Skeletal muscle tissue (tissue), 4 donors: ENCODE results near the gene ELP2. TPM values are rescaled to one million over a fixed set of nuclear protein-coding genes. Genes with fewer than 3 reads are reported as not detected.

Experiments used
- H3K27ac ChIP-seq: one replicate; pipeline ENCODE4 v1.7.0; 2013; ENCODE audit warnings: mild to moderate bottlenecking, low read depth, low read length, inconsistent platforms
- H3K27me3 ChIP-seq, 3 donors: one replicate each; pipeline ENCODE4 v1.7.0; 2013; ENCODE audit warnings: low read length in 3 of 3; ENCODE audit not compliant: control insufficient read depth in 3 of 3, insufficient read depth in 3 of 3
- H3K36me3 ChIP-seq, 3 donors: one replicate each; pipeline ENCODE4 v1.7.0; 2013; ENCODE audit warnings: low read length in 3 of 3; ENCODE audit not compliant: control insufficient read depth in 3 of 3, insufficient read depth in 3 of 3
- H3K4me1 ChIP-seq, 3 donors: one replicate each; pipeline ENCODE4 v1.7.0; 2013; ENCODE audit warnings: low read length in 3 of 3, mild to moderate bottlenecking in 3 of 3; ENCODE audit not compliant: control insufficient read depth in 3 of 3, insufficient read depth in 3 of 3
- H3K4me3 ChIP-seq, 3 donors: one replicate each; pipeline ENCODE4 v1.7.0; 2013; ENCODE audit warnings: low read length in 3 of 3
- H3K9ac ChIP-seq, 3 donors: one replicate each; pipeline ENCODE4 v1.7.0; 2013; ENCODE audit warnings: low read length in 3 of 3, mild to moderate bottlenecking in 3 of 3, moderate library complexity in 2 of 3, low read depth in 1 of 3
- H3K9me3 ChIP-seq, 3 donors: one replicate each; pipeline ENCODE4 v1.7.0; 2013; ENCODE audit warnings: low read length in 3 of 3; ENCODE audit not compliant: control insufficient read depth in 3 of 3
- total RNA-seq: library from RNA; depleted of rRNA; stranded (reverse); fragments of >200 nt; gene quantifications from one replicate; pipeline ENCODE4 v1.2.3, GENCODE V29; 2014
- donor health status: Osteomylitis.

ELP2 gene
- total RNA-seq, 1 donor from 2014 or later = 156 TPM

DNA sequence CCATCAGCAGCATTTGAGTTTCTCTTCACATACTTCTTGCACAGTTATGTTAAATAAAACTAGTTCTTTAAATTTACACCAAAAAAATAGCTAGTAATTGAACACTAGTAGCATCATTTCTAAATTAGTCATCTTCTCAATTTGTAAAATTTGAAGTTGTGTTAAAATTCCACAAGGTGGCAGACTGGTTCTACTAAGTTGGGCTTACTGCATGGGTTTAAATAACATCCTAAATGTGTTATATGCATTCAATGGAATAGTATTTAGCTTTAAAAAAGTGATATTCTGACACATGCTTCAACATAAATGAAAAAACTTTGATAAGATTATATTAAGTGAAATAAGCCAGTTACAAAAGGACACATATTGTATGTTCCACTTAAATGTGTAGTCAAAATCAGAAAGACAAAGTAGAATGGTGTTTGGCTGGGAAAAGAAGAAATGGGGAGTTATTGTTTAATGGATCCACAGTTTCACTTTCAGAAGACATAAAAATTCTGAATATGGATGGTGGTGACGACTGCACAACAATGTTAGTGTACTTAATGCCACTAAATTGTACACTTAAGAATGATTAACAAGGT, 33.7 kb upstream of the ELP2 start:
- Histone ChIP-seq H3K4me3 (no peak overlapping the region), H3K9me3 (no peaks in the 10 kb centered on the region), H3K27me3 (no peaks in the 10 kb centered on the region), H3K36me3 (no peaks in the 10 kb centered on the region), H3K4me1 (peaks cover 0 to 3% (median 0%) of the 10 kb centered on the region in 3 donors), H3K9ac (no peak overlapping the region), H3K27ac (no peak overlapping the region)

DNA sequence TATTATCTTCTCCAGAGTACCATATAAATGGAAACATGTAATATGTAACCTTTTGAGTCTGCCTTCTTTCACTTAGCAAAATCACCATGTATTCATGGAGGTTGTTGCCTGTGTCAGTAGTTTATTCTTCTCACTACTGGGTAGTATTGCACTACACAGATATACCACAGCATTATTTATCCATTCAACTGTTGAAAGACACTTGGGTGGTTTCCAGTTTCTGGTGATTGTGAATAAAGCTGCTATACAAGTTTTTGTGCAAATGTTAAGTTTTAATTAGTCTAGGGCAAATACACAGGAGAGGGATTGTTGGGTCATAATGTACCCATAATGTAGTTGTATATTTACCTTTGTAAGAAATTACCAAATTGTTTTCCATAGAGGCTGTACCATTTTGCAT, 32.7 kb upstream of the ELP2 start:
- peaks cover 0 to 3% (median 0%) of the 10 kb centered on the region in 3 donors for H3K4me1 ChIP-seq
- H3K27ac ChIP-seq = no peak overlapping the region
- no peaks in the 10 kb centered on the region for H3K36me3 ChIP-seq
- peaks cover 3% of the 10 kb centered on the region in 3 donors for H3K9me3 ChIP-seq
- H3K9ac ChIP-seq = no peak overlapping the region
- H3K27me3 ChIP-seq = no peaks in the 10 kb centered on the region
- no peak overlapping the region for H3K4me3 ChIP-seq

DNA sequence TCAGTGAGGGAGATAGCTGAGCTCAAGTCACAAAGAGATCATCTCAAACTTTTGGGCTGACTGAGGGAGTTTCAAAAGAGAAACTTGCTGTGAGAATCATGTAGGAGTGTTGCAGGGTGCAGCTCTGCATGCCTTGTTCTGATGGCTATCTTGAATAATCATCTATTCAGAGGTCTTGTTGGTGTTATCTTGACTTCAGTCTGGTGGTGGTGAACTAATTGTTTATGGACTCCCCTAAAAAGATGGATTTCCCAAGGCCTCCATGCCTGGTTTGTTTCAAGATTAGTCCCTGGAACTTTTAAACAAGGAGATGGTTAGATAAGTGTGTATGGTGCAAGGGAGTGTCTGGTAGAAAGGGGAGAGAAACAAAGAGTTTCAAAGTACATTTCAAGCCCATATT, 30.4 kb upstream of the ELP2 start:
- H3K36me3 ChIP-seq = no peaks in the 10 kb centered on the region
- no peak overlapping the region for H3K27ac ChIP-seq
- peaks cover 3 to 4% (median 3%) of the 10 kb centered on the region in 3 donors for H3K9me3 ChIP-seq
- H3K4me3 ChIP-seq = no peak overlapping the region
- no peaks in the 10 kb centered on the region for H3K4me1 ChIP-seq
- no peak overlapping the region for H3K9ac ChIP-seq
- peaks cover 0 to 3% (median 0%) of the 10 kb centered on the region in 3 donors for H3K27me3 ChIP-seq

DNA sequence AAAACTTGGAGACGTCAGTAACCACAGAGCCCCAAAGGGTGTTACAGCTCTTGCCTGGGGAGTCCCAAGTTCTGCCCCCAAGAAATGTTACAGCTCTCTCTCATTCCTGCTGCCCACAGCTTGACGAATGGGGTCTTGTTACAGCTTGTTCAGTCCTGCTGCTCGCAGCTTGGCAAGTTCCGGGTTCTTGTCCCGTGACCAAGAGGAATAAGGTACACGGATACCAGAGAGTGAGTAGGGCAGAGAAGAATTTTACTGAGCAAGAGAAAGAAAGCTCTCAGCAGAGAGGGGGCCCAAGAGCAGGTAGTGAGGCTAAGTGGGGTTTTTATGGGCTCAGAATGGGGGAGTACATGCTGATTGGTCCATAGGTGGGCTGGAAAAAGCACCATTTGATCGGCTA, 27.8 kb upstream of the ELP2 start:
- Histone ChIP-seq H3K4me3 (peak overlapping the region in 1 of 3 donors; percentile 24), H3K9me3 (peaks cover 3 to 4% (median 3%) of the 10 kb centered on the region in 3 donors), H3K27ac (no peak overlapping the region), H3K4me1 (no peaks in the 10 kb centered on the region), H3K27me3 (peaks cover 0 to 3% (median 0%) of the 10 kb centered on the region in 3 donors), H3K36me3 (no peaks in the 10 kb centered on the region), H3K9ac (no peak overlapping the region)

DNA sequence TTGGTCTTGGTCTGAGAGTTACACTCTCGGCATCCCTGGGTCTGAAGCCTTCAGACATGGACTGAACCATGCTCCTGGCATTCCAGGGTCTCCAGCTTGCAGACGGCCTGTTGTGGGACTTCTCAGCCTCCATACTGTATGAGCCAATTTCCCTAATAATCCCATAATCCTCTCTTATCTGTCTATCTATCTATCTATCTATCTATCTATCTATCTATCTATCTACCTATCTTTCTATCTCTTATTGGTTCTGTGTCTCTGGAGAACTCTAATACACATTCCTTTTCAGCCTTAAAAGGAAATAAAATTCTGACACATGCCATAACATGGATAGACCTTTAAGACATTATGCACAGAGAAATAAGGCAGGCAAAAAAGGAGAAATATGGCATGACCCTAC, 24.9 kb upstream of the ELP2 start:
- no peak overlapping the region for H3K4me3 ChIP-seq
- H3K36me3 ChIP-seq = peaks cover 0 to 11% (median 4%) of the 10 kb centered on the region in 3 donors
- peaks cover 0 to 3% (median 0%) of the 10 kb centered on the region in 3 donors for H3K27me3 ChIP-seq
- H3K4me1 ChIP-seq = no peaks in the 10 kb centered on the region
- no peak overlapping the region for H3K27ac ChIP-seq
- H3K9me3 ChIP-seq = peaks cover 3 to 4% (median 3%) of the 10 kb centered on the region in 3 donors
- H3K9ac ChIP-seq = no peak overlapping the region

DNA sequence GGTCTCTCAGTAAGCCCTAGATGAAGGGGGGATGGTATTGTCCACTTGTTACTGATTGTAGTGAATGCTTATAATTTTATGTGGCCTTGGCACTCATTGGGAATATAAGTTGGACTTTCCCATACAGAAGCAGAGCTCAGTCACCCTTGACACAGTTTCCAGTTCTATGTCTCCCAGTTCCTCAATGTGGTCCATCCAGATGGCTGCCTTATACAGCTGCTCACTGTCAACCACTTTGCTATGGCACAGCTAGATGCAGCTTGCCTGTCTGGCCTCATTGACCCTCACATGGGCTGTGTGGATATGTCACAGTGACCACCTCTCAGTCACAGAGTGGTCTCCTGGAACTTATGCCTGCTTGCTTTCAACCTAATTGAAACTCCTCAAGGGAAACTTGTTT, 22.2 kb upstream of the ELP2 start:
- Histone ChIP-seq H3K27me3 (no peaks in the 10 kb centered on the region), H3K9ac (no peak overlapping the region), H3K9me3 (no peaks in the 10 kb centered on the region), H3K4me1 (no peaks in the 10 kb centered on the region), H3K4me3 (no peak overlapping the region), H3K36me3 (peaks cover 0 to 28% (median 24%) of the 10 kb centered on the region in 3 donors), H3K27ac (no peak overlapping the region)

DNA sequence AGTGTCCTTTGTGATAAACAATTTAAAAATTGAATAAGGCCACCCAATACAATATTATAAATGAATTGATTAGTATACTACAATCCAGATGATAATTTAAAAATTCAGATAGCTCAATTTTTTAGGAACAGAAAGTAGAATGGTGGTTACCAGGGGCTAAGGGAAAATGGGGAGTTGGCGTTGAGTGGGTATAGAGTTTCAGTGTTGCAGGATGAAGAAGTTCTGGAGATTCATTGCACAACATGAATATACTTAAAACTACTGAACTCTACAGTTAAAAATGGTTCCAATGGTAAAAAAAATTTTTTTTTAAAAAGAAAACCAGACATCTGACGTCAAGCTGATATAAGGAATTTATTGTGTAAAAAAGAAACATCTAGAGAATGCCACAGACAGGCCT, 21.5 kb upstream of the ELP2 start:
- Histone ChIP-seq H3K4me3 (no peak overlapping the region), H3K9me3 (no peaks in the 10 kb centered on the region), H3K27ac (no peak overlapping the region), H3K4me1 (no peaks in the 10 kb centered on the region), H3K27me3 (no peaks in the 10 kb centered on the region), H3K9ac (no peak overlapping the region), H3K36me3 (peaks cover 2 to 35% (median 31%) of the 10 kb centered on the region in 3 donors)

DNA sequence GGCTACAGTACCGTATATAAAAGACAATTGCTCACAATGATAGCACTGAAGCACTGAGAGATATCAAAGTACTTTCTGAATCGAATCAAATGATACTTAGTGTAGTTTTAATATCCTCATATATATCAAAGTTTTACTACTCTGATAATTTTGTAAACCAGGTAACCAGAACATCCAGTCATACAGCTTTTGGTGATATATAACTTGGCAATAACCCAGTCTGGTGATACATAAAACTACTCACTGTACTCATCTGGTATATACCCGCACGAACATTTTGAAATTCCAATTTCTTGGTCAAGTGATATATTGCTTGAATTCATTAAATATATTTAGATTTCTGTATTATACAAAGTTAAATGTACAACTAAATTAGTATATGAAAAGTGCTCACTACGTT, 21.1 kb upstream of the ELP2 start:
- no peaks in the 10 kb centered on the region for H3K4me1 ChIP-seq
- peaks cover 6 to 37% (median 34%) of the 10 kb centered on the region in 3 donors for H3K36me3 ChIP-seq
- H3K27ac ChIP-seq = no peak overlapping the region
- no peak overlapping the region for H3K4me3 ChIP-seq
- no peak overlapping the region for H3K9ac ChIP-seq
- no peaks in the 10 kb centered on the region for H3K9me3 ChIP-seq
- H3K27me3 ChIP-seq = no peaks in the 10 kb centered on the region

DNA sequence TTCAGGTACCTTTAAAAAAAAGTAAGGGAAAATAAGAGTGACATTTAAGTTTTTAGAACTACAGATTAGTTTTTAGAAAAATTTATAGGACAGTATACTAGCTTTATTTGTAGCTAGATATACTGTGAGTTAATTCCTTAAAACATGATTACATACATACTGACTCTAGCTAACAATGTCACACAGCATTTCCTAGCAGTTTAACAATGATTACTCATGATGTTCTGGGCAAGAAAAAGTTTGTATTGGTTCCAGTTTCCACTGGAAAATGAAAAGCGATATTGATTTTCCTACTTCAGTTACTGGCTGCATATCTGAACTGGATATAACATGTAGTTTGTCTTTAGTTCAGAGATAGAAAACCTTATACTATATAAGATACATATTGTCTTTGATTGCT, 20.0 kb upstream of the ELP2 start:
- H3K27ac ChIP-seq = no peak overlapping the region

DNA sequence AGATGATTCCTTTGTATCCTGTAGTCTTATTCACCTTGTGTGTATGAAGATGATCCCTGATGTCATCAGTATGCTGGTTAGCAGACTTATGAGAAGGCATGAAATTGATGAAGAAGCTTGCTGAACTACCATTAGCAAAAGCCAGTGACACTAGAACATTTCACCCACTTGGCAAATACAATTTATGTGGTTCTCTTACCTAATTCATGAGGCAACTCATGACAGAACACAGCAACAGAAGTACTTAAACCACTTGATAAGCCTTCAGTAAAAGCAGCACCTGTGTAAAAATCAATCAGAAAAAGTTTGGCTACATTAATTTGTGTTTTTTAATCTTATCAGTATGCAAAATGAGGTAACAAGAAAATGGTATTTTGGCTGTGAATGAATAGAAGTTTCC, 17.4 kb upstream of the ELP2 start:
- Histone ChIP-seq H3K27me3 (no peaks in the 10 kb centered on the region), H3K4me1 (no peaks in the 10 kb centered on the region), H3K27ac (no peak overlapping the region), H3K9ac (no peak overlapping the region), H3K36me3 (peaks cover 22 to 56% (median 52%) of the 10 kb centered on the region in 3 donors), H3K4me3 (no peak overlapping the region), H3K9me3 (no peaks in the 10 kb centered on the region)

More for the DNA sequence above, 20.0 kb upstream of the ELP2 start:
- no peaks in the 10 kb centered on the region for H3K27me3 ChIP-seq
- no peak overlapping the region for H3K9ac ChIP-seq
- H3K4me3 ChIP-seq = no peak overlapping the region
- H3K9me3 ChIP-seq = no peaks in the 10 kb centered on the region
- no peaks in the 10 kb centered on the region for H3K4me1 ChIP-seq
- peaks cover 14 to 47% (median 42%) of the 10 kb centered on the region in 3 donors for H3K36me3 ChIP-seq
